GM12873 (cell line): ENCODE data around the gene KCNF1.

ENCODE experiments used
- TF ChIP-seq, protein P1 (sequence below): IDR thresholded peaks from 2 replicates; pipeline ENCODE4 v1.5.1; 2012; ENCODE audit warnings: low read depth, mild to moderate bottlenecking, moderate library complexity, low read length, control low read depth; ENCODE audit not compliant: insufficient read depth; ENCODE audit errors: missing control alignments

KCNF1 gene

DNA sequence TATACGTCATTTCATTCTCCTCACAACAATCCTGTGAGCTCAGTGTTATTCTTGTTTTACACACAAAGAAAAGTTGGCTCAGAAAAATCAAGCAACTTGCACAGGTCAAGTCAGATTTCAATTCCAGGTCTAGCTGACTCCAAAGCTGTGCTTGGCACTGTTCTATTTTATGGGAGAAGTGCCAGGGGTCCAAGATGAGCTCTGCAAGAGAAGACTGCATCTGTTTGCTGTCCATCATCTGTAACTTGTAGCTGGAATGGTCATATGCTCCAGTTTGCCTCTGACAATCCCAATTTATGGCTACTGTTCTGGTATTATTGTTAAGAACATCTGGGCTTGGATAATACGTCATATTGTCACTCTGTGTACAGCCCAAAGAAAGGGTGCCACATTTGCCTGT lies 28.9 kb downstream of the KCNF1 start:
- TF ChIP-seq, protein P1, sequence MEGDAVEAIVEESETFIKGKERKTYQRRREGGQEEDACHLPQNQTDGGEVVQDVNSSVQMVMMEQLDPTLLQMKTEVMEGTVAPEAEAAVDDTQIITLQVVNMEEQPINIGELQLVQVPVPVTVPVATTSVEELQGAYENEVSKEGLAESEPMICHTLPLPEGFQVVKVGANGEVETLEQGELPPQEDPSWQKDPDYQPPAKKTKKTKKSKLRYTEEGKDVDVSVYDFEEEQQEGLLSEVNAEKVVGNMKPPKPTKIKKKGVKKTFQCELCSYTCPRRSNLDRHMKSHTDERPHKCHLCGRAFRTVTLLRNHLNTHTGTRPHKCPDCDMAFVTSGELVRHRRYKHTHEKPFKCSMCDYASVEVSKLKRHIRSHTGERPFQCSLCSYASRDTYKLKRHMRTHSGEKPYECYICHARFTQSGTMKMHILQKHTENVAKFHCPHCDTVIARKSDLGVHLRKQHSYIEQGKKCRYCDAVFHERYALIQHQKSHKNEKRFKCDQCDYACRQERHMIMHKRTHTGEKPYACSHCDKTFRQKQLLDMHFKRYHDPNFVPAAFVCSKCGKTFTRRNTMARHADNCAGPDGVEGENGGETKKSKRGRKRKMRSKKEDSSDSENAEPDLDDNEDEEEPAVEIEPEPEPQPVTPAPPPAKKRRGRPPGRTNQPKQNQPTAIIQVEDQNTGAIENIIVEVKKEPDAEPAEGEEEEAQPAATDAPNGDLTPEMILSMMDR, result no peak

DNA sequence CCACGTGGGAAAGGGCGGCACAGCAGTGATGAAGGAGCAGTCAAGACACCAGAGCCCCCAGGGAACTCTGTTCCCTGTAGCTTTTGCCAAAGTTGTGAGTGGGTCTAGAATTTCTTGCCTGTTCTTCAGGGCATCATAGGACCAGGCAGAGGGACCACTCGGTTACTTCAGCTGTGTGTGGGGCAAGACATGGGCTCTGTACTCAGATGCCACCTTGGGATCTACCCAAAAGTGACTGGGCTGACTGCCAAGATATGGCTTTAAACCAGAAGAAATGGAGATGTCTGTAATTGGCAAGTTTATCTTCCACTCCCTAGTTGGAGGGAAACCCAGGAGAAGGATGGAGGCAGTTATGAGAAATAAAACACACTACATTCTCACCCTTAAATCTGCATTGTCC lies 29.6 kb downstream of the KCNF1 start:
- TF ChIP-seq, protein P1, result no peak

DNA sequence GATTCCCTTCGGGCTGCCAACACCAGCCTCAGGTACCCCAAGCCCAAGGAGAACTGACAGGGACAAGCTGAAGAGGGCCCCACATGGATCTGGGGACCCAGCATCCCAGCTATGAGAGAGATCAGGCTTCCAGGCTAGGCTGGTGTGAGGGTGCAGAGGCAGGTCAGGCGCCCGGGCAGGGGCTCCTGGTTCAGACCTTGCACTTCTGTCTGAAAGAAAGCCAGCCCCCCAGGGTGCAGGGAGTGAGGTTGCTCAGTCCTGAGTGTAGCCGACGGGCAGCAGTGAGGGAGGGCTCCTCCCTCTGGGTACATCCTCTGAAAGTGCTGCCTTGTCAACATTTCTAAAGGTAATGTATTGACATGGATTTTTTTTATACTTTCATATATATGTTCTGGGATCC lies 33.1 kb downstream of the KCNF1 start:
- TF ChIP-seq, protein P1, result no peak

DNA sequence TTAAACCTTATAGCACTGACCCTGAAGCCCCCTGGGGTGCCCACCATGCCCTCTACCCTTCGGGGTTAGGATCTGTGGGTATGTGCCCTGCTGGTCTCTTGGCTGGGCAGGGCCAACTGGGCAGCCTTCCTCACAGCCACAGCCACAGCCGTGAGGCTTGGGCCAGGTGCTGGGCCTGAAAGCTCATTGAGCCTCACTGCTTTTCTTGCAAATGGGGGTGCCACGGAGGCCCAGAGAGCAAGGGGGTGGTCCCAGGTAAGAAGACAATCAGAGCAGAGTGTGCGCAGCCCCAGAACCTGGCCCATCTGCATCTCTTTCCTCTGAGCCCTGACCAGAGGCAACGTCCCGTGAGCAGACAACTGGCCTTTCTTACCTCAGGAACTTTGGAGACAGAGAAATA lies 34.7 kb downstream of the KCNF1 start:
- TF ChIP-seq, protein P1, result no peak

GRCh38 chr2:10947005-10947440 lies 35.3 kb downstream of the KCNF1 start:
- TF ChIP-seq, protein P1, result no peak

DNA sequence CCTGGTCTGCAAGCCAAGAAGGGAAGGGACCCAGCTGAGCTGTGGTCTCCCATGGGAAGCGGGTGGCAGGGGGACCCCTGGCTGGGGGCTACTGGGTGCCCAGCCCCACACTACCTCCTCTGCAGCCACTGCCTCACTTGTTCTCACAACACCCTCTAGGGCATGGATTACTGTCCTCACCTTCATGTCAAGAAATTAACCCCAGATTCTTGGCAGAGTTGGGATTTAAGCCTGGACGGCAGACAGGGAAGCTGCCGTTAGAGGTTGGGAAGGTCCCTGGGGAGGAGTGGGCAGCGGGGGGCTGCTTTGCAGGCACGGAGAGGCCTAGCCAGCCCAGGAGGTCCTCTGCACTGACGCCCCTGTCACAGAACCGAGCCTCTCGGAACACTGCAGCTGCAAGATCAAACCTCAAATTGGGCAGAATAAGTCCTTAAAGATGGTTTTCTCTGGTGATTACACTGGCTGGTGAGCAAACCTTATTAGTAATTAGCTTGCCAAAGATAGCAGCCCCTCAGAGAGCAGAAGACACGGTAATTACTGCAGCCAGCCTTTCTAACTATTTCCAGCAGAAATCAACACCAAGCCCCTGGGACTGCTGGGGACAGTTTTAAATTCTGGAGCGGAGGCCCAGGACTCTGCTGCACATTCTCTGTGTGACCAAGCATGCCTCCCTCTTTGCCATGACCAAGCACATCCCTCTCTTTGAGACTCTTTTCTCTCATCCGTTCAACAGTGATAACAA lies 35.9 kb downstream of the KCNF1 start:
- TF ChIP-seq, protein P1, result no peak

GRCh38 chr2:10948188-10948564 lies 36.4 kb downstream of the KCNF1 start:
- TF ChIP-seq, protein P1, result no peak
